GM19025 (cell line): ENCODE results near the gene KCNIP3.

Experiments
- ATAC-seq: cut with Tn5 transposase; IDR thresholded peaks from one replicate; pipeline ENCODE4 v1.9.1; 2021; ENCODE audit warnings: mild to moderate bottlenecking, low read depth, moderate library complexity; ENCODE audit not compliant: unreplicated experiment

Gene KCNIP3

DNA sequence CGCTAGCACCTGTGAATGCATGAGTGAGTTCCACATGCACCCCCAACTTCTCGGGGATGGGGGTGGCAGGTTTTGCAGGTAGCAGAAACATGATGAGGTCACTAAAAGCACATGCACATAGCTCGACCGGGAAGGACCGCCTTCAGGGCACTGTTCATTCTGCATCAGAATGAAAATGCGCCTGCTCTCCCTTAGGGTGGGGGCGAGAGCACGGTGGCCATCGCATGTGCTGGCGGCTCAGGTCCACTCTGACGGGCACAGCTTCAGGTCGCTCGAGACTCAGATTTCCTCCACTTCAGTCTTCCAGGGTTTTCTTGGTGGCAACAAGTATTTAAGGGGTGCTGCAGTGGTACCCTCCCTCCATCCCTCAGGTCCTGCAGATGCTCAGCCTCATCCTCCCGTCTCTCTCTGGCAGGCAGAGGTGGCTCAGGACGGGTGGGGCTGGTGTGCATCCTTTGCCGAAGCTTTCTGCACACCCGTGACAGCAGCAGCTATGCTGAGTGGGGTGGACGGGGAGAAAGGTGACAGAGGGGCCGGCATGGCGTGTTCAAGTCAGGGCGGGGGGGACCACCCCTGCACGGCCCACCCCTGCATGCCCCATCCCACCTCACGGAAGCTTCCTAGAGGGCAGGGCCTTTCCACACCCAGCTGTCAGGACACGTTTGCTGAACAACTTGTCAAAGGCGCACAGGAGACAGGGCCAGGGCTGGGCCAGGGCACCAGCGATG is 14.8 kb downstream of the KCNIP3 start:
- no peak for ATAC-seq

DNA sequence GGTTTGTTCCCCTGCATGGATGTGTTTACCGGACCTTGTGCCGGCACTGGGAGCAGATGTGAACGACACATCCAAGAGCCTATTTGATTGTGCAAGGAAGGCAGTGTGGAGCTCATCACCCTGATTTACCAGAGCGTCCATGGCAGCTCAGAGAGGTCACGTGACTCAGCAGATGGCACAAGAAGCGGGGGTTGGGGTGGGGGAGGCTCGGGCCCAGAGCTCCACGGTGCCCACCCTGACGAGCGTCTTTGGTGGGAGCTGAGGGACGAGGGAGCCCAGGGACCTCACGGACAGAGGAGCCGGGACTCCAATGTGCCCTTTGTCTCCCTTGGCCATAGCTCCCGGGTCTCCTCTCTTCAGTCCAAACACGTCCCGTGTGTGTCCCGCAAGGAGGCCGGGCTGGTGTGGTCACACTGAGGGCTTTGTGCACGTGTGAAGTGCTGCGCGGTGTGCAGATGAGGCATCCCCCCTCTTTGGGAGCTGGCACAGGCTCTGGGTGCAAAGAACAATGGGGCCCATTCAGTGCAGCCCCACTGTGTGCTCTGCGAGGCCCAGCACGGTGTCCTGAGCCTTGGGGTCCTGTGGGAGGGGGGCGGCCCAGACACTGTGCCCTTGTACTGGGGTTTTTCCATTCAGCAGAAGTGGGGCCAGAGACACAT is 15.5 kb downstream of the KCNIP3 start:
- no peak for ATAC-seq

DNA sequence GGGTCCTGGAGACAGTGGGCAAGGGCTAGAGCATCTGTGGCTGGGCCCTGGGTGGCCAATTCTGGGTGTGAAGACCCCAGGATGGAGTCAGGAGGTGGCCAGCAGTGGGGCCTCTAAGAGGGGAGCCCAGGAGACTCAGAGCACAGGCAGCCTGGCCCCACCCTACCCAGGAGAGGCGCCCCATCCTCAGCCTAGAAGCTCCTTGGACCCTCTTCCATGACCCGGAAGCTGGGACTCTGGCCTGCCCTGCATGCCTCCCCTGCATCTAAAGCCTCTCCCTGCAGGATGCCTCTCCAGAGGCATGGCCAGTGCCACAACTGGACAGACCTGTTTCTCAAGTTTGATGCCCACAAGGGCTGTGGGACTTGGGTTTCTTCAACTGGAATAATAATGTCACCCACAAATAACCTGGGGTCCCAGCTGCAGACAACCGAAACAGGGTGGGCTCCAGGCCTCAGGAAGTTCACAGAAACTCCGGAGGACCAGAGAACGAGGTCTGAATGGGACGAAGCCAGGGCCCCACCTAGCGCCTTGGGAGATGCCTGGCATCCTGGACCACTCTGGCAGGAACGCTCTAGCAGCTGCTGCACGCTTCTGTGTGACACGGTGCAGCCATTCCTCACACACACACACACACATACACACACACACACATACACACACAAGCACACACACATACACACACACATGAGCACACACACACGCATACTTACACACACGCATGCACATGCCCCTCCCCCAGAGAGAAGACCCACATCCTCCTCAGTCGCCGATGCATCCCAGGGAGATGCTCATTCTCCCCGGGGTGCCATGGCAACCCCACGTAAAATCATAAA is 16.4 kb downstream of the KCNIP3 start:
- ATAC-seq = no peak

DNA sequence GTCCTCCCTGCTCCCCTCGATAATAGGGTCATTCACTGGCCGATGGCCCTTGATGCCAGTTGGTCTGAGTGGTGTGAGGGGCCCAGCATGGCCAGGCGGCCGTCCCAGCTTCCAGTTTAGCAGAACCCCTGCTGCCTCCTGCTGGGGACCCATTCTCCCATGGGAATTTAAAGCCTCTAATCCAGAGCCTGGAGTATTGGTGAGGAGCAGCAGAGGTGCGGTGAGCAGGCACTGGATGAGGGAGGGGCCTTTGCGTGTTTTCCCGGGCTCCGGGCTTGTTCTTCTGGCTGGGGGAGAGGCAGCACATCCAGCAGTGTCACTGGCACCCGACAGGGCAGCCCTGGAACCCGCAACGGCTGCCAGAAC is 17.4 kb downstream of the KCNIP3 start:
- no peak for ATAC-seq

DNA sequence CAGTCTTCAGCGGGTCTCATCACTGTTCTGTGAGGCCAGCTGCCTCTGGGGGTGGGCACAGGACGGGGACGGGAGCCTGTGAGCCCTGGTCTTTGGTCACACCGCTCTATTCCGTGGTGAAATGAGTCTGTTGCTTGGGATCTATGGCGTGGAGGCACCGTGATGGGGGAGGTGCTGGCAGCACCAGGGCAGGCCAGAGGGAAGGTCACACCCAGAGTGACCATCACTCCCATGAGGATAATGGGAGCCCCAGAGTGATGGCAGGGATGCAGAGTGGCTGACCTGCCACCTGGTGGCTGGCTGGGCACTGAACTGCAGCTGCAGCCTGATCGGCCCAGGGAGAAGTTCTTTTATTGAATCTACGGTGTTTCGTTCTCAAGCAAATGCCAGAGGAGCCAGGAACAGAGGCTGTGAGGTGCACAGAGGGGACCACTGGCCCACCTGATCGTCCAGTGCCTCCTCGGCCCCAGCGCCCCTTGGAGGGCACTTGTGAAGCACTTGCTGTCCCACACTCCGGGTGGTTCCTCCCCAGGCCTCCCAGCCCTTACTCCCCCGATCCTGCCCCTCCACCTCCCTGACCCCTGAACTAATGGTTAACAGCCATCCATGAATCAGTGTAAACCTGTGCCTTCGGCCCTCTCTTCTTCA is 17.9 kb downstream of the KCNIP3 start:
- no peak for ATAC-seq

DNA sequence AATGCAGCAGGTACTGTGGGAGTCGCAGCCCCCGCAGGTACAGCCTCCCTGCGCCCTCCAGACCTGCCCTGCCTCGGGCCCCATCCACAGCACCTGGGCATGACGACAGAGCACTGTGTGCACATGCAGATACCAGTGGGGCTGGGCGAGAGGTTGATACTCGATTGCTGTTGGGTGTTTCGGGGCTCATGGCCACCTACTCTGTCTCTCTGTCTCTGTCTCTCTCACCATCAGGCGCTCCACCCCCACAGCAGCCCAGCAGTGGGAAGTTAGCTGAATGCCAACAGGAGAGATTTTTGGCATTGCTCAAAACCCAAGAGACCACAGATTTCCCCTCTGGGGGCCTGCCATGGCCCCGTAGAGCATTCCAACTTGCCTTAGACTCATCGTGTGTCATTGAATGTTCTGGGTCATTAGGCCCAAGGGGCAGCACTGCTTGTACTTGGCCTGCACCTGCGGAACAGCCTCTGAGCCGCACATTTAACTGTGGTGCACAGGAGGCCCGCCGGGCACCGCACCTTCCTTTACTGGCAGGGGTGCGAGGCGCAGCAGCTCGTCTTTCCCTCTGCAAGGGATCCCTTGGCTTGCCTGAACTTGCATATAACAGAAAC is 18.8 kb downstream of the KCNIP3 start:
- ATAC-seq = no peak

DNA sequence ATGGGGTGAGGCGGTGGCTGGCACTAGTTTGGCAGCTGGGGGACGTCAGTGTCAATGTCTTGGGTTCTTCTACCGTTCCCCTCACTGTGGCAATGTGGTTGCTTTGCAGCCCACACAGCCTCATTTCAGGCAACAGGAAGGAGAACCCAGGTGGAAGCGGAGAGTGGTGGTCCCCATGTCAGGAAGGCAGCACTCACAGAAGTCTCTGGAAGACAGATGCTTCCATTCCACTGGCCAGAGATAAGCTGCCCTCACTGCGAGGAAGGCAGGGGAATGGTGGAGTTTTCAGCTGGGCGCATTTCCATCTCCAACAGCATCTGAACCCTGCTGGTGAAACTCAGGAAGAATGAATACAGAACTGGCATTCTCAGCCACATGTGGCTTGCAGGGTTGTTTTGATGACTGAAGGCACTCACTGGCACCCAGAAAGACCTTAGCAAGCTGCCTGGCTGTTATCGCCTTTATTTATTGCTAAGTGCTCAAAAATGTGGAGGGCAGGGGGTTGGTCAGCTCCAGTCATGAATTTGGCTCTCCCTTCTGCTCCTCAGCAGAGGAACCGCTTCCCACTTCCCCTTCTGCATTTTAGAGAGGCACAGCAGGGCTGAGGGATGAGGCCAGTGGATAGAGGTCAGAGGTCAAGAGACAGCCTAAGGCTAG is 19.4 kb downstream of the KCNIP3 start:
- ATAC-seq = no peak

DNA sequence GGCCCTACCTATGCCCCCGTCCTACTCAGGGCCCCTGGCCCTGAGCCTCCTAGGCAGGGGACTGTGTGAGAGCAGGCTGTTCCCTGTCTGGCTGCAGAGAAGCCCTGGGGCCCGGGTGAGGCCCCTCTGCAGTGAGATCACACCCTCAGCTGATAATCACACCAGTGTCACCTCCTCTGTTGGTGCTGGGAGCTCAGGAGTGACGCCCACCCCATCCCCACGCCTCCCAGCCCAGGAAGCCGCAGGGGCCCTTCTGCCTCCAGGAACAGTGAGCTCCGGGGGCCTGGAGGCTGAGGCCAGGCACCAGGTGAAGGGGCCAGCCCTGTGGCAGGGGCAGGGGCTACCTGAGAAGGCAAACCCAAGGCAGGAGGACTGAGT is 20.0 kb downstream of the KCNIP3 start:
- no peak for ATAC-seq

DNA sequence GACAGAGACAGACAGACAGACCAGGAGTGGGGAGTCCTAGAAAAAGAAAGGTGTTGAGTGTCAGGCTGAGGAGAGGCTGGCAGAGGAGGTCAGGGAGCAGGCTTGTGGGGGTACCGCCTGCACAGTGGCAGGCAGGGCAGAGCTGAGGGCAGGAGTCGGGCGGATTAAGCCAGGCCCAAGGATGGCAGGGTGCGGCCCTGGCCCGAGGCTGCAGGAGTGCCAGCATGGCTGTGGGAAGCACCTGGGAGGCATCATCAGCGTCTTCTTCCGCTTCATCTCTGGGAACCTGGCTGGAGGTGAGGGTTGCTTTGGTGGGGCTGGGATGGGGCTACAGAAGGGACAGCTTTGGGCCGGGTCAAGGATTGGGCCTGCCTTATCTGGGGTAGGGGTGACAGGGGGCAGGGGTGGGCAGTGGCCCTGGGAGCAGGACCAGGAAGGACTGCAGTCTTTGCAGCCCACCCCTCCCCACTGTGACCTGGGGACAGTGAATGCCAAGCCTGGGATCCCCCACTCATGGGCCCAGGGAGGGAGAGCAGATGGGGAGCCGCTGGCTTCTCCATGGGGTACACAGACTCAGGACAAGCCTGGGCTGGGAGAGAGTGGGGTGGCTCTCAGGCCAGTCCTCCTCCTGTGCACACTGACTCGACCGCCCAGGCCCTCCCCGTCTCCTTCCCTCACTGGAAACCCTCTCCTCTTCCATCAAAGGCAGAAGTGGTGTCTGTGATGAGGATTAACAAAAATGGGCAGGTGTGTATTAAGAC is 20.7 kb downstream of the KCNIP3 start:
- no peak for ATAC-seq

DNA sequence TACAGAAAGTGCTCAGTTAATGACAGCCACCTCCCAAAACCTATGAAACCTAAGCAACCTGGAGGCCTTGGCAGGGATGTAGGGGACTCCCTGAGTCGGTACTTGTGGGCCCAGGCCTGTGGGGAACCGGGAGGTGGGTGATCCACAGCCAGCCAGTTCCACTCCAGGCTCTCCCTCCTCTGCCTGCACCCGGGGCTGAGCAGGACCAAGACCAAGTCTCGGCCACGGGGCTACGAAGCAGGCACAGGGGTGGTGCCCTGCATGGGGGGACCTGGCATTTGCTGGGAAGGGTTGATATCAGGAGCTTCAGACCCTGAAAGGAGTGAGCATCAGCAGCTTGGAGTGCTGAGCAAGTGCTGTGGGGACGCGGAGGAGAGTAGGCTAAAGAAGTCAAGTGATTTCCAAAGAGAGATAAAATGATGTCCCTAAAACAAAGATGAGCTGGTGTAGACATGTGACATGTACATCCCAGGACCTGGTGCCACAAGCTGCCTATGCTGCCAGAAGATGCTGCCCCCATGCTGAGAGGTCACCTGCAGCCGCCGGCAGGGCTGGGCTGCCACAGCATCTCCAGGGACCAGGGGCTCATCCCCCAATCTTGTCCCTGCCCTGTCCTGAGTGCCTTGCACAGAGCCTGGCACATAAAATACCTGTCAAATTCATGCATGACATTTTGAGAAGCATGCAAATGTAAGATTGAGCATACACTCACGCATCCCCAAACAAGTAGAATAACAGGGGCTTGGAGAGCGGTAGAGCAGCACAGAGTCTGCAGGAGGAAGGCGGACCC is 21.5 kb downstream of the KCNIP3 start:
- ATAC-seq = no peak

DNA sequence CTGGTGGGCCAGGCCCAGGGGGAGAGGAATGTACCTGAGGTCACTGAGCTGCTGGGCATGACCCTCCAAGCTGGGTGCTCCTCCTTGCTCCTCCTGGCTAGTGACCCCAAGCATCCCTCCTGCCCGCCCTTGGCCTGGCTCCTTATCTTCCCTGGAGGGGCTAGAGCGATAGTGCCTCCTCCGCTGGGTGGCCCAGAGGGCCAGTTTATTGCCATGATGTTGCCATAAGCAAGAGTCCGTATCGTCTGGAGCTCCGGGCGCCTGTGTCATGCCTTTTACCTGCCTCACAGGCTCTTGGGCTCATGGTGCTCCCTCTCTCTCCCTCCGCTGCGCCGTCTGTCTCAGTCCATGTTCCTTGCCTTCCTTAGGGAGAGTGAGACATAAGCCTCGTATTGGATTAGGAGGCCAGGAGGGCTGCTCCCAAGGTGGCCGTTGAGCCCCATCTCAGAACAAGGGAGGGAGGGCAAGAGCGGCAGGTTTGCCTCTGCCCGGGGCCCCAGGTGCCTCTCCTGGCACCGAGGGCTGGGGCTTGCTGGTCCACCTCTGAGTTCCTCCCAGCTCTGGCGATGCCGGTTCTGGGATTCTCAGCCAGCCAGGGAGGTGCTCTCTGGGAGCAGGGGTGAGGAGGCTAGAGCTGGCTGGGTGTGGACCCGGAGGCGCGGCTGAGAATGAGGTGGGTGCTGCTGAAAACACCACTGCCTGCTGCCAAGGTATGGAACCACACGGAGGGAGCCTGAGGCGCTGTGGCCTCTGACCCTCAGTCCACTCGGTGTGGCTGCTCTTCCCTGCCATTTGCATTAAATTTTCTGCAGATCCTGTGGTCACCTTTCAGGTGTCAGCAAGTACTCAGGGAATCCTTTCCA is 22.6 kb downstream of the KCNIP3 start:
- no peak for ATAC-seq

DNA sequence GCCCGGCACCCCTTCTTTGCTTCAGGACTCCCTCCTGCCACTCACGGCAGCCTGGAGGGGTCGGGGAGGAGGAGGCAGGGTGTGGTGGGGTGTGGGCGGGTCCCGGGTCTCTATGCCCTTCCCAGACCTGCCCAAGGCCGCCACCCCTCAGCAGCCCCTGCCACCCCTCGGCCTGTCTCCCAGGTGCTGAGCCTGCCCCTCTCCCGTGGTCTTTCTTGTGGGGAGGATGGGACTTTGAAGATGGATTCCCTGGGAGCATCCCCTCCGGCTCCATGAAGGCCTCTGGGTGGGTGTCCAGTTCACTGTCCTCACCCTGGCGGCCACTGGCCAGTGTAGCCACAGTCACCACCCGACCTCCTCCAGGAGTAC is 23.2 kb downstream of the KCNIP3 start:
- no peak for ATAC-seq

DNA sequence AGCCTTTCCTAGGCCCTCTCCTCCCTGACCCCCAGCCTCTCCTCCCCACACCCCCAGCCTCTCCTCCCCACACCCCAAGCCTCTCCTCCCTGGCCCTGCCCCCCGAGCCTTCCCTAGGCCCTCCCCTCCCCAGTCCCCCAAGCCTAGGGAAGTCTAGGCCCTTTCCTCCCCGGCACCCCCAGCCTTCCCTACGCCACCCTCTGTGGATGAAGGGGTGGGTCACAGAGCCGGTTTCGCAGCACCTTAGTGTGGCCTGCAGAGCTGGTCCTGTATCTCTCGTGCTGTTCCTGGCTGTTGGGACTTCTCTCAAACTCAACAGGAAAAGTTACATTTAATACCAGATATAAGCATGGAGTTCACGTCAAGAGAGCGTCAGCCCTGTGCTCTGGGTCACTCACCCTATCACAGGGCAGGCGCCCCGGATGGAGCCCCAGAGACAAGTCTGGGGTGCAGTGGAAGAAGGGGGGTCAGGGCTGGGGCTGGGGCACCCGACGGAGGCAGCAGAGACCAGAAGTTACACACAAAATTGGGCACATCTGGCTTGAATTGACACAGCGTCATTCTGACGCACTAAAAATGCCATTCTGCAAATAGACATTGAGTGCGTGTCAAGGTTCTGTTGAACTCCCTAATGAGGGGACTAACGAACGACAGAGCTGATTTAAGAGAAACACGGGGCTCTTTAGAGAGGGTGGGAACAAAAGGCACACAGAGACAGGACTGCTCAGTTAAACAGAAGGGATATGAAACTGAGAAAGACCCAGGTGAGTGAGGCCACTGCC is 24.0 kb downstream of the KCNIP3 start:
- no peak for ATAC-seq

DNA sequence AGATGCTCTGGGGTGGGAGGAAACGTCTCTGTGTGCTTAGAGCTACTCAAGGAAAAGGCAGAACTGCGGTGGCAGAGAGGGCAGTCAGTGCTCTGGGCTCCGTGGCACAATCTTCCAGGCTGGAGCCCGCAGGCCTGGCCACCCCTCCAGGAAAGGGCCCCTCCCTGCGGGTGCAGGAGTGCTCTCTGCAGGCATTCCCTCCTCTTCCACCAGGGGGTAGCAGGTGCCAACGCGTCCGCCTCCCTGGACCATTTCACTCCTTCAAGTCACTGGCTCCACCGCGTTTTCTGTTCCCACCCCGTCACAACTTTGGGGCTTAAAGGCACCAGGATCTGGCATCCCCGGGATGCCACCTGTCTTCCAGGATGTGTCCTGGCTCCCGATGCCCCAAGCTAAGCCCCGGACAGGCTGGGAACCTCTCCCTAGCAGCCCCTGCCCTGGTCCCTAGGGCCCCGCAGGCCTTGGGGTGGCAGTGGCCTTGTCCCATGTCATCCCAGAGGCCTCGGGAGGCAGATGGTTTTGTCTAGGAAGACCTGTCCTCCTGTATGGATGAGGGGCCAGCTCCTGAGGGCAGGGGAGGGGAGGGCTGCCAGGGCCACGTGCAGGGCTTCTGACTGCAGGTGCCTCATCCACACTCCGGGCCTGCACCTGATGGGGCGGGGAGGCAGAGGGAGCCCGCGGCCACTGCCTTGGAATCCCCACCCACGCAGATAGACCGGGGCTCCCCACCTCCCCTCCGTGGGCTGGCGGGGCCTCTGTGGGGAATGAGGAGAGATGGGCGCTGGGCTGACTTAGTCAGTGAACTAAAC is 26.4 kb downstream of the KCNIP3 start:
- no peak for ATAC-seq

DNA sequence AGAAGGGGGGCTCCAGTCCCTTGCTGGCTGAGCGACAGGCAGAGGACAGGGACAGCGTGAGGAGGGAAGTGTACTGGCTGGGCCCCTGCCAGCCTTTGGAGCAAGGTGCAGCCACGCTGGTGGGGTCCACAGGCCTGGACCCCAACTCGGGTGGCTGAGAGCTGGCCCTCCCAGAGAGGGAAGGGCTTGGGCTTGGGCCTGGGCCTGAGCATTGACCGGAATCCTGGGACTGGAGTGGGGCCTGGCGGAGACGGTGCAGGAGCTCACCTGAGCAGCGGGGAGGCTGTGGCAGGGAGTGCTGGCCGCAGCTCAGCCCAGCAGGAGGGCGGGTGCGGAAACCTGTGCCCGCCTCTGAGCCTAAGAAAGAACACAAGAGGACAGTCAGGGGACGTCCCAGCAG is 27.9 kb downstream of the KCNIP3 start:
- no peak for ATAC-seq
